ENCODE measurements around the gene NNT.

DNA sequence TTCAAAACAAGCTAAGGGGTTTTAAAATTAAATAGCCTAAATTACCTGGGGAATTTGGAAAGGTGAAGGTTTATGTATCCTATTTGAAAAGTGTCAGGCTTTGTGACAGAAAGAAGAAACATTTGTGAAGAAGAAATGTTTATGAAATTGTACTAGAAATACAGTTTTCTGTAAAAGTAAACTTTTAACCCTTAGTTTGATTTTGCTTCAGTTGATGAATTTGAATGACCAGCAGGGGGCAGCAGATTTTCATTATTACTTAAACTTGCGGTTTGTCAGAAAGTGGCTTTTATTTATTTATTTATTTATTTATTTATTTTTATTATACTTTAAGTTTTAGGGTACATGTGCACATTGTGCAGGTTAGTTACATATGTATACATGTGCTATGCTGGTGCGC is 58.1 kb downstream of the NNT start:
- TF ChIP-seq YY1 (IDR thresholded peaks at IDR 0.05; ENCODE audit: insufficient read depth, insufficient read length) (no peak), SUZ12 (IDR thresholded peaks at IDR 0.05; ENCODE audit: extremely low read depth, insufficient read depth, insufficient read length) (no peak)

All from NT2/D1 (cell line).